ENCODE results near the gene GTF3C1. TPM values are rescaled to one million over a fixed set of nuclear protein-coding genes. Genes with fewer than 3 reads are reported as not detected.
"Not testable (repeated sequence)": the region's sequence is repeated elsewhere in the genome, so short reads cannot be mapped to it uniquely, and the experiment has no call there.

Gene GTF3C1
- total RNA-seq, 1 donor from 2014 or later = 62.2 TPM

DNA sequence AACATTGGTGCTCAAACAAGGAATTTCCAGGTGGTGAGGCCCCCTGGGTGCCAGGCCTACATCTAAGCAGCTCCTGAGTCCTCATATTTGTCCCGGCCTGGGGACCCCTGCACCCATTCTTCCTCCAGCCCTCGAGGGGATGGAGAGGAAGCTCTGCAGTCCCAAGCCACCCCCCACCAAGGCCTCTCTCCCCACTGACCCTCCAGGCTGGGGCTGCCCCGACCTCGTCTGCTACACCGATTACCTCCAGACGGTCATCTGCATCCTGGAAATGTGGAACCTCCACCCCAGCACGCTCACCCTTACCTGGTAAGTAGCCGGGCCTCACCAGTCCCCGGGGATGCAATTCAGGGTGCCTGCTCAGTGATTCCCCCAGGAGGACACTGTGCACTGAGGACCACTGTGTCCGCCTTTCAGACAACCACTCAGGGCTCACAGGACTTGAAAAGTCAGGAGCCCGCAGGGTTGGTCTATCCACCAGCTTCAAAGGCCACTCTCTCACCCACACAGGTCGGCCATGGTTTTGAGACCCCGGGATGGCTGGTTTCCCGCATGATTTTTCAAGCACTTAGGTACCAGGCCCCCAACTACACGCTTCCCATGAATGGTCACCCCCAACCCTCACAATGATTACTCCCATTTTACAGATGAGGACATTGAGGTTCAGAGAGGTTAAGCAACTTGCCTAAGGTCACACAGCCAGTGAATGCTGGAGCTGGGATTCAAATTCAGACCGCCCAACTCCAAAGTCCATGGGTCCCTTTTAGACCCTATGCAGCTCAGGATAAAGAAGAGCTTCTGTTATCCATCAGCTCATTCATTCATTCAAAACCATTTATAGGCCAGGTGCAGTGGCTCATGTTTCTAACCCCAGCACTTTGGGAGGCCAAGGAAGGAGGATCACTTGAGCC lies 115.3 kb downstream of the GTF3C1 start:
- intact Hi-C loops (cut with micrococcal nuclease) = no loop called here

DNA sequence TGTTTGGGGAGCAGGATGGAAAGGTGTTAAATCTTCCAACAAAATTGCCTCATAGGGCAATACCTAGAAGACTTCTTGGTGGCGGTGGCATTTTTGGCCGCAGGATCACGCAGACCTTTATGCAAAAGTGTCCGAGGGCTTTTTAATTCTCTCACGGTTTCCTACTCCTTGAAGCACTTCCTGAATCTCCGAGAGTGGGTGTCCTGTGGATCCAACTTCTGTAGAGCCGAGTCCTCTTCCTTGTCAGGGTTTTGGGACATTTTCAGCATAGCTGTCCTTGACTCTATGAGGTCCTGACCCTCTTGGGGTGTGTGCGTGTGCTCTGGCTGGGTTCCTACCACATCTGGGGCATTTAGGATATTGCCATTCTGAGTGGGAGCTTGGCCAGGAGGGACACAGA lies 116.1 kb downstream of the GTF3C1 start:
- DNase-seq (ENCODE audit: low spot score) = no peak
- no peak overlapping the region for H3K27ac Mint-ChIP-seq

More for the DNA sequence above, 115.3 kb downstream of the GTF3C1 start:
- no peak overlapping the region for H3K4me3 Mint-ChIP-seq (ENCODE audit: low read depth)
- H3K36me3 Mint-ChIP-seq (ENCODE audit: low read depth) = peaks cover 89% of the 10 kb centered on the region
- H3K9me3 Mint-ChIP-seq = no peaks in the 10 kb centered on the region
- H3K27ac Mint-ChIP-seq = no peak overlapping the region
- no peaks in the 10 kb centered on the region for H3K27me3 Mint-ChIP-seq (ENCODE audit: low read depth)
- peaks cover 16% of the 10 kb centered on the region for H3K4me1 Mint-ChIP-seq (ENCODE audit: low read depth)
- no peak for DNase-seq (ENCODE audit: low spot score)

DNA sequence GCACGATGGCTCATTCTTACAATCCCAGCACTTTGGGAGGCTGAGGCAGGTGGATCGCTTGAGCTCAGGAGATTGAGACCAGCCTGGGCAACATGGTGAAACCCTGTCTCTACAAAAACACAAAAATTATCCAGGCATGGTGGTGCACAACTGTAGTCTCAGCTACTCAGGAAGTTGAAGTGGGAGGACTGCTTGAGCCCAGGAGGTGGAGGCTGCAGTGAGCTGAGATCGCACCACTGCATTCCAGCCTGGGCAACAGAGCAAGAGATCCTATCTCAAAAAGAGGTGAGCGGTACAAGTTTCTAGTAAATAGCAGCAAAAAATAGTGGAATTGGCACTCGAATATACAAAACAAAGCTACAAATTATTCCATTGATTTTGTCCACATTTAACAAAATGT lies 116.5 kb downstream of the GTF3C1 start:
- H3K4me3 Mint-ChIP-seq (ENCODE audit: low read depth); intact Hi-C loops (cut with micrococcal nuclease); DNase-seq (ENCODE audit: low spot score); H3K9me3 Mint-ChIP-seq; H3K27me3 Mint-ChIP-seq (ENCODE audit: low read depth): not testable (repeated sequence)
- H3K36me3 Mint-ChIP-seq (ENCODE audit: low read depth) = peaks cover 85% of the 10 kb centered on the region
- H3K4me1 Mint-ChIP-seq (ENCODE audit: low read depth) = peaks cover 21% of the 10 kb centered on the region
- peak overlapping the region; percentile 77 for H3K27ac Mint-ChIP-seq

More for the DNA sequence above, 116.1 kb downstream of the GTF3C1 start:
- Mint-ChIP-seq H3K4me1 (ENCODE audit: low read depth) (peaks cover 19% of the 10 kb centered on the region), H3K27me3 (ENCODE audit: low read depth) (no peaks in the 10 kb centered on the region), H3K4me3 (ENCODE audit: low read depth) (no peak overlapping the region), H3K9me3 (no peaks in the 10 kb centered on the region), H3K36me3 (ENCODE audit: low read depth) (peaks cover 85% of the 10 kb centered on the region)
- intact Hi-C loops (cut with micrococcal nuclease) = no loop called here

DNA sequence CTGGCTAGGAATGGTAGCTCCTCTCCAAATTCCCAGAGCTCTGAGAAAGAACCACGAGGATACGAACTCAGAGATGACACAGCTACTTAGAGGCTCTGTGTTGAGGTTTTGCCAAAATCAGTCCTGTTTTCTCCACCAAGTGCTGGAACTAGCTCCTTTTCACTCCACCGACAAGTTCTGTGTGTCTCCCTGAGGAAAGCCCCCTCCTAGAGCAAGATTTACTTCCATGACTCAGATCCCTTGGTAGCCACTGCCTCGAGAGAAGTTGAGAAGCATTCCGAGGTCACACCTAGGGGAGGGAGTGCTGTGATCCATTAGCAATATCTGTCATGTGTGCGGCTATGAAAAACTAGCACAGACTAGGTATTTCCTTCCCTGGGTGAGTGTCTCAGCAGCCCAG lies 117.2 kb downstream of the GTF3C1 start:
- Mint-ChIP-seq H3K27ac (peak overlapping the region; percentile 77), H3K36me3 (ENCODE audit: low read depth) (peaks cover 83% of the 10 kb centered on the region), H3K27me3 (ENCODE audit: low read depth) (no peaks in the 10 kb centered on the region), H3K9me3 (no peaks in the 10 kb centered on the region), H3K4me1 (ENCODE audit: low read depth) (peaks cover 25% of the 10 kb centered on the region), H3K4me3 (ENCODE audit: low read depth) (no peak overlapping the region)
- intact Hi-C loops (cut with micrococcal nuclease) = no loop called here
- no peak for DNase-seq (ENCODE audit: low spot score)

DNA sequence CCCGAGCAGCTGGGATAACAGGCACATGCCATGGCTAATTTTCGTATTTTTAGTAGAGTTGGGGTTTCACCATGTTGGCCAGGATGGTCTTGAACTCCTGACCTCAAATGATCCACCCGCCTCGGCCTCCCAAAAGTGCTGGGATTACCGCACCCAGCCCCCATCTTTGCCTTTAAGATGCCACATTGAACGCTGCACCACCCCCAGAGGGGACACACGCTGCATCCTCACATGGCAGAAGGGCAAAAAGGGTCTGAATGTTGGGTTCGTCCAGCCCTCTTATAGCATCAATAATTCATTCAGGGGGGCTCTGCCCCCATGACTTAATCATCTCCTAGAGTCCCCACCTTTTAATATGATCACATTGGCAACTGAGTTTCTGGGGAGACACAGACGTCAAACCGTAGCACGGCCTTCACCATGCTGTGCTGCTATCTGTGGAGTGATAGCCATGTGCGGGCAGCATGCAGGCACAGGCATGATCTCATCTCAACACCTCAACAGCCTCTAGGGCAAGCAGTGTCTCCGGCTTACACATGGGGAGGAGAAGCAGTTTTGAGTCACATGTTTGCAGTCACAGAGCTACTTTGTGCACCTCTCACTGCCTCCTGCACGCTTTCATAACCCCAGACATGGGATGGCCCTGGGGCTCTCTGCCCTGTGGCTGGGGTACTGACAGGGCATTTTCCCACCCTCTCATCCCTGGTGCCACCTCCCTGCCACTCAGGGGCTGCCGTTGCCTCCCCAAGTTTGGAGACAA lies 117.8 kb downstream of the GTF3C1 start:
- Mint-ChIP-seq H3K36me3 (ENCODE audit: low read depth) (peaks cover 83% of the 10 kb centered on the region), H3K4me1 (ENCODE audit: low read depth) (peaks cover 31% of the 10 kb centered on the region), H3K27ac (peak overlapping the region; percentile 52), H3K27me3 (ENCODE audit: low read depth) (no peaks in the 10 kb centered on the region), H3K4me3 (ENCODE audit: low read depth) (no peak overlapping the region), H3K9me3 (no peaks in the 10 kb centered on the region)
- DNase-seq (ENCODE audit: low spot score) = no peak
- intact Hi-C loops (cut with micrococcal nuclease) = no loop called here

DNA sequence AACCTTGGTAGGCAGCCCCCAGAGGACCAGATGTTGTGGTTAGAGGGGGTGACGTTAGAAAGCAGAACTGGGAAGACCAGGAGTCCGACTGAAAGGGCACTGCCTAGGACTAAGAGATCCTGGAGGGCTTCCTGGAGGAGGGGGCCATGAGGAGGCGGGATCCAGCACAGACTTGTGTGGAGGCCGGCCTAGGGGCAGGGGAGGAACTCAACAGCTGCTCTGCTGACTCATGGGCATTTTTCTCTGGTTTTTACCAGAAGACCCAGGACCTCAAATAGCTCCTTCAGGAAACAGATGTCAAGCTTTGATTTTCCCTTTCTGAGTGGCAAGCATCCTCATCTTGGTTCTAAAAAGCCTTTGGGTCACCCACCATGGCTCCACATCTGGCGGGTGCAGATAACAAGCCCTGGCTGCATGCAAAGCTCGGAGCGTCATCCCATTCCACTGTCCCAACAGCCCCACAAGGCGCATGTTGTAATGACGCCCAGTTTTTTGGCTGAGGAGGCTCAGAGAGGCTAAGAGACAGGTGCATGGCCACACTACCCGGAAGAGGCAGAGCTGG lies 118.7 kb downstream of the GTF3C1 start:
- Mint-ChIP-seq H3K27ac (peak overlapping the region; percentile 74), H3K9me3 (no peaks in the 10 kb centered on the region), H3K4me3 (ENCODE audit: low read depth) (no peak overlapping the region), H3K4me1 (ENCODE audit: low read depth) (peaks cover 41% of the 10 kb centered on the region), H3K36me3 (ENCODE audit: low read depth) (peaks cover 83% of the 10 kb centered on the region), H3K27me3 (ENCODE audit: low read depth) (no peaks in the 10 kb centered on the region)
- intact Hi-C loops (cut with micrococcal nuclease) = no loop called here
- no peak for DNase-seq (ENCODE audit: low spot score)

DNA sequence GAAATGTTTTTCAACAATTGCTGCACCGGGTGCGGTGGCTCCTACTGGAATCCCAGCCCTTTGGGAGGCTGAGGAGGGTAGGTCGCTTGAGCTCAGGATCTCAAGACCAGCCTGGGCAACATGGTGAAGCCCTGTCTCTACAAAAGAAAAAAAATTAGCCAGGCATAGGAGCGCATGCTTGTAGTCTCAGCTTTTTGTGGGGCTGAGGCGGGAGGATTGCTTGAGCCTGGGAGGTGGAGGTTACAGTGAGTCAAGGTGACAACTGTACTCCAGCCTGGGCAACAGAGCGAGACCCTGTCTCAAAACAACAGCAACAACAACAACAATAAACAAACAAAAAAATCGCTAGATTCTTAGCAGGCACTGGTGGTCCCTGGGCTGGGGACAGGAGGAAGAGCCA lies 119.2 kb downstream of the GTF3C1 start:
- H3K4me1 Mint-ChIP-seq (ENCODE audit: low read depth) = peaks cover 45% of the 10 kb centered on the region
- H3K27ac Mint-ChIP-seq = peak overlapping the region; percentile 74
- peaks cover 83% of the 10 kb centered on the region for H3K36me3 Mint-ChIP-seq (ENCODE audit: low read depth)
- H3K4me3 Mint-ChIP-seq (ENCODE audit: low read depth) = no peak overlapping the region
- intact Hi-C loops (cut with micrococcal nuclease) = no loop called here
- no peak for DNase-seq (ENCODE audit: low spot score)
- no peaks in the 10 kb centered on the region for H3K9me3 Mint-ChIP-seq
- no peaks in the 10 kb centered on the region for H3K27me3 Mint-ChIP-seq (ENCODE audit: low read depth)

DNA sequence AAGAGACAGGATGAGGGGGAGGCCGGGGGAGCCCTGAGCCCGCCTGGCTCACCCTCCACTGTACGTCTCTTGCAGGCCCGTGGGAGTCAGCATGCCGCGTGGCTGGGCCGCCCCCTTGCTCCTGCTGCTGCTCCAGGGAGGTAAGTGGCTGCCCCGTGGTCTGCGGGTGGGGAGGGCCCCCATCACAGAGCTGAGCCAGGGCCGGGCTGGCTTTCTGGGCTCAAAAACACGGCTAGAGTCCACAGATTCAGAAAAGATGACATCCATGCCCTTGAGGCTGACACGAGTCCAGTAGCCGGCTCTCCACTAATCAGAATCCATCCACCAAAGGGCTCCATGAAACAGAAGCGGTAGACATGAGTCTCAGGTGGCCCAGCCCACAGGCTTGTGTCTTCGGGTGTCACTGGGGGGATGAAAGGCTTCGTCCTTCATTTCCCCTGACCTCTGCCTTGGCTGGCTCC lies 119.7 kb downstream of the GTF3C1 start:
- intact Hi-C loops (cut with micrococcal nuclease) = no loop called here
- no peaks in the 10 kb centered on the region for H3K9me3 Mint-ChIP-seq
- peaks cover 49% of the 10 kb centered on the region for H3K4me1 Mint-ChIP-seq (ENCODE audit: low read depth)
- no peak overlapping the region for H3K27ac Mint-ChIP-seq
- no peak for DNase-seq (ENCODE audit: low spot score)
- no peaks in the 10 kb centered on the region for H3K27me3 Mint-ChIP-seq (ENCODE audit: low read depth)
- H3K4me3 Mint-ChIP-seq (ENCODE audit: low read depth) = no peak overlapping the region
- peaks cover 84% of the 10 kb centered on the region for H3K36me3 Mint-ChIP-seq (ENCODE audit: low read depth)

DNA sequence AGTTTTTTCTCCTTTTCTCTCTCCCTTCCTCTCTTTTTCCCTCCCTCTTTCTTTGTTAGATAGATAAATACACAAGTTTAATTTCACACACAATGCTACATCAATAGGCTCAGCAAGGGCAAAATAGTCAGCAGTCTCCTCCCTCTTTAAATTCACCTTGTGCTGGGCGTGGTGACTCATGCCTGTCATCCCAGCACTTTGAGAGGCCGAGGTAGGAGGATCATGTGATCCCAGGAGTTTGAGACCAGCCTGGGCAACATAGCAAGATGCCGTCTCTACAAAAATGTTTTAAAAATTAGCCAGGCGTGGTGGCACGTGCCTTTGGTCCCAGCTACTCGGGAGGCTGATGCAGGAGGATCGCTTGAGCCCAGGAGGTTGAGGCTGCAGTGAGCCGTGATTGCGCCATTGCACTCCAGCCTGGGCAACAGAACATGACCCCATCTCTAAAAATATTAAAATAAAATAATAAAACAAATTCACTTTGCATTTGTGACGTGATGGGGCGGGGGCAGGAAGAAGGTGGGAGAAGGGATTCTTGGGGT lies 120.3 kb downstream of the GTF3C1 start:
- peak overlapping the region; percentile 67 for H3K27ac Mint-ChIP-seq
- no peaks in the 10 kb centered on the region for H3K9me3 Mint-ChIP-seq
- H3K4me1 Mint-ChIP-seq (ENCODE audit: low read depth) = peaks cover 51% of the 10 kb centered on the region
- peak overlapping the region; percentile 33 for H3K4me3 Mint-ChIP-seq (ENCODE audit: low read depth)
- H3K36me3 Mint-ChIP-seq (ENCODE audit: low read depth) = peaks cover 84% of the 10 kb centered on the region
- DNase-seq (ENCODE audit: low spot score) = no peak
- intact Hi-C loops (cut with micrococcal nuclease) = no loop called here
- H3K27me3 Mint-ChIP-seq (ENCODE audit: low read depth) = no peaks in the 10 kb centered on the region

DNA sequence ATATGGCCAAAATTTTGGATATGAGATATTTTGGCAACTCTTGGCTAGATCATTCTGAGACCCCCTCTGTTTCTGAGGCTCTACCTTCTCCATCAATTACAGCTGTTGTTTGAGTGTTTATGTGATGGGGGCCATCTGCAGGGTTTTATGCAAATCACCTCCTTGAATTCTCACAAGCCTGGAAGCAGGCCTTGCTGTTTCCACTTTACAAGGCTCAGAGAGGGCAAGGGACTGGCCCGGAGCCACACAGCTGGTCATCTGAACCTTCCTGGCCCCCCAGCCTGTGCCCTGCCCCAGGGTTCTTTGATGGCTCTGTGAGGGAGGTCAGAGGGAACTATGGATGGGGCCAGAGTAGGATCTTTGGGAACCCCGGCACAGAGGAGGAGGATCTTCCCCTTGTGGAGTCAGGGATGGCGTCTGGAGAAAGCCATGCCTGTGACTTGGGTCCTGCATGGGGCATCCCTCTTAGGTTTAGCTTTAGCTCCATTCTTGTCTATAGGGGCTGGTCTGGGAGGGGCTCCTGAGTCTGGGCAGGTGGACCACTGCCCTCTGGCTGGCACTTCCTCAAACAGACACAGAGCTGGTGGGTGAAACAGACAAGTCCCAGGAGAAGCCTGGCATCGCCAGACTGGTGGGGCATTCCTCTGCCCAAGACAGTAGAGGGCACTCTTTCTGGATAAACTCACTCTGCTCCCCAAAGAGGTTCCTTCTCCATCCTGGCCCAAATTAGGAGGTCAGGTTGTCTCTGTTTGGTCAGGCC lies 121.5 kb downstream of the GTF3C1 start:
- peak overlapping the region; percentile 17 for H3K4me3 Mint-ChIP-seq (ENCODE audit: low read depth)

DNA sequence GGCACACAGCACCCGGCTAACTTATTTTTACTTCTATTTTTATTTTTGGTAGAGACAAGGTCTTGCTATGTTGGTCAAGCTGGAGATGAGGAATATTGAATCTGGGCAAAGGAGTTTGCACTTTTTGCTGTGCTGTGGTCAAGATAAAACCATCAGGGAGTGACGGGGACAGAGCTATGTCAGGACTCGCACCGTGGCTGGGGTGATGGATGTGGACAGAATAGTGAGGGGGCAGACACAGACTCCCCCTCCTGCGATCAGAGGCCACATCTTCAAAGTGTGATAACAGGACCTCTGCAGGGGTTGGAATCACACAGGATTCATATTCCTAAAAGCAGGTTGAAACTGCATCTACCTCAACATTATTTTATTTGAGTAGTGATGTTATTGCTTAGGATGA lies 122.2 kb downstream of the GTF3C1 start:
- H3K36me3 Mint-ChIP-seq (ENCODE audit: low read depth) = peaks cover 84% of the 10 kb centered on the region
- H3K4me3 Mint-ChIP-seq (ENCODE audit: low read depth) = peak overlapping the region; percentile 37
- H3K4me1 Mint-ChIP-seq (ENCODE audit: low read depth) = peaks cover 50% of the 10 kb centered on the region

More for the DNA sequence above, 121.5 kb downstream of the GTF3C1 start:
- Mint-ChIP-seq H3K27me3 (ENCODE audit: low read depth) (no peaks in the 10 kb centered on the region), H3K36me3 (ENCODE audit: low read depth) (peaks cover 84% of the 10 kb centered on the region), H3K27ac (no peak overlapping the region), H3K9me3 (peaks cover 5% of the 10 kb centered on the region), H3K4me1 (ENCODE audit: low read depth) (peaks cover 55% of the 10 kb centered on the region)
- DNase-seq (ENCODE audit: low spot score) = peak; percentile 7
- intact Hi-C loops (cut with micrococcal nuclease) = no loop called here

More for the DNA sequence above, 122.2 kb downstream of the GTF3C1 start:
- intact Hi-C loops (cut with micrococcal nuclease) = loop anchor here (2.0 kb wide), 2 partner anchors 19 to 59 kb away; no protein-coding TSS in a partner anchor
- H3K27ac Mint-ChIP-seq = peak overlapping the region; percentile 70
- no peaks in the 10 kb centered on the region for H3K27me3 Mint-ChIP-seq (ENCODE audit: low read depth)
- DNase-seq (ENCODE audit: low spot score) = no peak
- peaks cover 6% of the 10 kb centered on the region for H3K9me3 Mint-ChIP-seq

Data from activated T-helper 2 cell treated with anti-CD3 and anti-CD28 coated beads, Interferon-gamma antibody, Interleukin-2, Interleukin-4, amounts not matched to agents 10 μg/mL and 5 μg/mL and 100 μg/mL, durations not matched to agents 14 hours and 24 hours and 36 hours (primary cell).